T-helper 2 cell treated with Interferon-gamma antibody and Interleukin-4, amounts not matched to agents 100 ng/mL and 5 ng/mL, for 36 hours (primary cell): ENCODE results near the gene MGLL. TPM values are rescaled to one million over a fixed set of nuclear protein-coding genes. Genes with fewer than 3 reads are reported as not detected.

Experiments used
- intact Hi-C: fragments of 100-400 bp; cut with micrococcal nuclease; formaldehyde crosslinking; loops from one replicate; pipeline ENCODE4 v1.15.1; 2023
- total RNA-seq: library from RNA; stranded (reverse); gene quantifications from 2 replicates; pipeline ENCODE4 v1.2.3, GENCODE V29; 2022

Gene MGLL
- total RNA-seq, 1 donor from 2014 or later: 3.8 TPM

GRCh38 chr3:127835993-127836882, 13.9 kb upstream of the MGLL start:
- intact Hi-C loops: no loop called here

DNA sequence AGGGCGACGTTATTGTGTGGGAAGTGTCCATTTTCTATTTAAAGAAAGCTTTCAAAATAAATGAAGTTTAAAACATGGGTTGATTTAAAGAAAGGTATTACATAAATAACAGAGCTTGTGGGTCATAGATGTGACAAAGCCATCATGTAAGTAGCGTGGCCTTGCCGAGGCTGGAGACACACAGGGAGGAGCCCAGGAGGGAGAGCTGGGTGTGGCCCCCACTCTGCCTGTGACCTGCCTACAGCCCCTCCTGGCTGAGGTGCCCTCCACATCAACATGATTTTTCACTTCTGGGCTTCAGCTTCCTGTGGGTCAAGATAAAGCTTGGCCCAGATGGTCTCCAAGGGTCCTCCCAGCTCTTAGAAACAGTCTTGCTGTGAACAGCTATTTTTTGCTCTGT, 12.5 kb upstream of the MGLL start:
- intact Hi-C loops: loop anchor here (5.0 kb wide), 1 partner anchor 42 kb away; no protein-coding TSS in a partner anchor

DNA sequence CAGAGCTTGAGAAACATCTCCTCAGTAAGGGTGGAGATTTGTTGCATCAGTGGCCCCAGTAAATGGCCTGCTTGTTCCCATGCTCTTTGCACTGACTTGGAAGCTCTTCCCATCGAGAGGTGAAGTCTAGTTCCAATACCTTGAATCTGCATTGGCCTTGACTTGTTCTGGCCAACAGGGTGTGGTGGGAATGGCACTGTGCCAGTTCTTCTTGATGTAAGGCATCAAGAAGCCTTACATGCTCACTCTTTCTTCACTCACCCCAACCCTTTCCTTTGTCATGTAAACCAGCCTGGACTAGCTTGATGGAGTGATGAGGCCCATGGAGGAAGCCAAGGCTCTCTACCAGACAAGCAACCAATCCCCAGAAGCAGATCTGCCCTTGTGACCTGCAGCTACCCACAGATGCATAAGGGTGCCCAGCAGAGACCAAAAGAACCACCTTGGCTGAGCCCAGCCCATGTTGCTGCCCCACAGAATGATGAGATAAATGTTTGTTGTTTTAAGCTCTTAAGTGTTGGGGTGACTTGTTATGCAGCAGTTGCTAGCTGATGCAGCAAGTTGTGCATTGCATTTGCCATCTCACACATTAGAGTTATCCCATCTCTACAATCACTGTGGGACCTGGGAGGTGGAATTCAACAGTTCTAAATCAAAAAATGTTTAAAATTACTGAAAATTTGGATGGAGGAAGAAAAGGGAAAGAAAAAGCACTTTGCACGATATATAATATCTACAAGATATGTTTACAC, 11.1 kb upstream of the MGLL start:
- intact Hi-C loops: loop anchor here (2.0 to 5.0 kb wide), 2 partner anchors 41 to 259 kb away; no protein-coding TSS in a partner anchor

GRCh38 chr3:127831723-127832172, 9.4 kb upstream of the MGLL start:
- intact Hi-C loops: loop anchor here (2.0 to 5.0 kb wide), 3 partner anchors 39 to 257 kb away; no protein-coding TSS in a partner anchor

- intact Hi-C loops: no loop called here
These were observed 7.2 kb upstream of the MGLL start for GRCh38 chr3:127829537-127829936.

DNA sequence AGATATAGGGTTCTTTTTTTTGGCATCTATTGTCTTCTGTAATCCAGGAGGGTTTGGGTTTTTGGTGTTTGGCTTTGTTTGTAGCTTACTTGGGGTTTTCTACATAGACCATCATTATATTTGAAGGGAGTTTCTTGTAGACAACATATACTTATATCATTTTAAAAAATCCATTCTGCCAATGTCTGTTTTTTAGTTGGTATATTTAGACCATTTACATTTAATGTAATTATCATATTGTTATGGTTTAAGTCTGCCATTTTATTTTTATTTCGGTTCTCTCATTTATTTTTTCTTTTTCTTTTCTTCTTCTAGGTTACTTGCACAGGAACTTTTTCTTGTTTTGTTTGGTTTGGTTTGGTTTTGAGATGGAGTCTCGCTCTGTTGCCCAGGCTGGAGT, 5.5 kb upstream of the MGLL start:
- intact Hi-C loops: no loop called here

- intact Hi-C loops: no loop called here
These were observed 3.4 kb upstream of the MGLL start for GRCh38 chr3:127825756-127826155.

DNA sequence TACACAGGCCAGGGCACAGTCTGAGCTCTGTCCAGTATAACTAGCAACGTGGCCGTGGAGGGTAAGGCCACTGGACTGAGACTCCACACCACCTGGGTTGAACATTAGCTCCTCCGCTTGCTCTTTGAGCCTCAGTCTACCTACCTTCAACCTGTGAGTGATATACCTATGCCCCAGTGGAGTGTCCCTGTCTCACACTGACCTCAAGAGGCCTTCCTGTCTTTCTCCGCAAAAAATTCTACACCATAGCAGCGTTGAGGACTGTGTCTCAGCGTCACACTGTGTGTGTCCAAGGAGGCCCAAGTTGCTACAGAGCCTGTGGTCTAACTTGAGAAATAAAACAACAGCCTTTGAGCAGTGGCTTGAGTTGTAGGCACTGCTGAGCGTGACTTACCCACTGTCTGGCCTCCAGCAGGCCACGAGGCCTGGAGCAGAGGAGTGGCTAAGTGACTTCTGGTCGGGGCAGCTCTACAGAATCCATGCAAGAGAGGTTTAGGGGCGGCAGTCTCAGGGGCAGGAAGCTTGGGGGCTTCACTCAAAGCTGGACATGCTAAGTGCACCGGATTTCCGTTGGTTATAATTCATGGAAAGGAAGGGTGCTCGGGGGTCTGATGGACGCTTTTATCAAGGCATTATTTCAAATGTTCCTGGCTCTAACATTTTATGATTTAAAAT, 2.0 kb upstream of the MGLL start:
- intact Hi-C loops: loop anchor here (5.0 kb wide), 2 partner anchors 152 to 228 kb away; partner anchors contain the start of genes ABTB1 and SEC61A1

DNA sequence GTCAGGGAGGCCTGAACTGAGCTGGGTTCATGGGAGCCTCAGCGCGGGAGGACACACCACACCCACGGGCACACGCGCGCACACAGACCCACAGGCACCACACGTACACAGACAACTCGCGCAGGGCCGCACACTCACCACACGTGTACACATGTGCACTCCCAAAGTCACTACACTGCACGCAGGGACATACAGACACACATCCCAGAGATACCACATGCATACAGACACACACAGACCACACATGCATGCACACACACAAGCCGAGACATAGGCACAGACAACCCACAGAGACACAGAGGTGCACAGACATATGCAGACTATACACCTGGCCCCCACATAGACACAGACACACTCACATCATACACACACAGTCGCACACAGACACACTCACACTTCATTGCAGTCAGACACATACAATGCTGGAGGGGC, 1.1 kb upstream of the MGLL start:
- intact Hi-C loops: loop anchor here (2.0 to 5.0 kb wide), 3 partner anchors 151 to 229 kb away; partner anchors contain the start of genes ABTB1, MCM2 and SEC61A1

DNA sequence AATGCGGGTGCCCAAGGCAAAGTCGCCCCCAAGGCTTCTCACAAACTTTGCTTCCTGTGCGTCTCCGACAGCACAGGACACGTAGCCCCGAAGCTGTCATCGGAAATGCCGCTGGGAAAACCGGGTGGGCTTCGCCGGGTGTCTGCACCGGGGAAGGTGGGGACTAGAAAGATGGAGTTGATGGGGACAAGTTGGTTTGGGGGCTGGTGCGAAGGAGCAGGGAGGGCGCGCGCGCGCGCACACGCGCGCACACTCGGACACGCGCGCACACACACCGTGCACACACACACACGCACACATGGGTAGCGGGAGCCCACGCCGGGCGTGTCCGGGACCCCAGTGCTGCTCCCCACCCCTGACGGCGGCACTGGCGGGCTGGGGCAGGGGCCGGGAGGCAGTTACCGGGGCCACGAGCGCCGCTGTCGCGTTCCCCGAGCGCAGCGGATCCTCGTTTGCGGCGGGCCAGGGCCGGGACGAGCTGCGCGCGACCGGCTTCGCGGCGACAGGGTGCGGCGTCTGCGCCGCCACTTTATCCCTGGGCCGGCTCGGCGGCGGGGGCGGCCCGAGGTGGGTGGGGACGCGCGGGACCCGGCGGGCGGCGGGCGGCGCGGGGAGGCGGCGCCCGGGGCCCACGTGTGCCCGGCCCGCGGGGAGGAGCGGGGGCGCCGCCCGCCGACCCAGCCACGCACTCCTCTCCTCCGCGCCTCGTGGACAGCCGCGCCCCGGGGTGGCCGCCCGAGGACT, 539 bp upstream of the MGLL start:
- intact Hi-C loops: loop anchor here (2.0 to 5.0 kb wide), 3 partner anchors 151 to 229 kb away; partner anchors contain the start of genes ABTB1, MCM2 and SEC61A1

DNA sequence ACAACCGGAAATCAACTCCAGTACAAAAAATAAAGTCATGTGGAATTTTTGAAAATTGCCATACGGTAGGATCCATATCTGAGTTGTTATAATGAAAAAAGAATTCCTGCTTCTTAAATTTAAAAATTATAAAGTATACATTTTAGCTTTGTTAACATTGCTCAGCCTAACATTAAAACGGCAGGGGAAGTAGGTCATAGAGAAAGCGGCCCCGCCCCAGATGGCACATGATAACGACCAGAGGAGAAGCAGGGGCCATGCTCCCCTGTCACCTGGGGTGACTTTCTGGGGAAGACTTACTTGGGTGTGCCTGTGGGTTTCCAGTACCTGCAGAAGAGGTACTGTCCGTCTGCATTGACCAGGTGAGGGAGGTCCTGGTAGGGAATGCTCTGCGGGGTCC, 921 bp downstream of the MGLL start:
- intact Hi-C loops: loop anchor here (5.0 kb wide), 2 partner anchors 149 to 231 kb away; partner anchors contain the start of genes ABTB1 and SEC61A1

DNA sequence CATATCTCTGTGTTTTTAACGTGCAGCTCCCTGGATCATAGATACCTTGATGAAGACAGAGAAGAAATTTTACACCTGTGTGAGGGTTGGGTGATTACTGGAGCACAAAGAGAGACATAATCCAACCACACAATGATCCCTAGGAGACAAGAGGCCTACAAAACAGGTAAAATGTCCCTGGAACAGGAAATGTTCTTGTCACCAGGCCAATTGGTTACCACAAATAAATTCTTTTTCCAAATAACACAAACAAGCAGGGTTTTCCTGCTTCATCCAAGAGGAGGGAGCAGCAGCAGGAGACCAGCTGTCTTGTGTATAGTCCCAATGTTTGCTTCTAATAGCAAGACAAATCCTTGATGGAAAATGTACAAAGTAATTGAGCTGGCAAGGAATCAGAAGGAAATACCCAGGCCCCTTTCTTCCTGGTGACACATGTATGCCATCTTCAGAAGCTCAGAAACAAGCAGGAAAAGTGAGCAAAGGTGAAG, 1.4 kb downstream of the MGLL start:
- intact Hi-C loops: loop anchor here (5.0 kb wide), 2 partner anchors 149 to 231 kb away; partner anchors contain the start of genes ABTB1 and SEC61A1

DNA sequence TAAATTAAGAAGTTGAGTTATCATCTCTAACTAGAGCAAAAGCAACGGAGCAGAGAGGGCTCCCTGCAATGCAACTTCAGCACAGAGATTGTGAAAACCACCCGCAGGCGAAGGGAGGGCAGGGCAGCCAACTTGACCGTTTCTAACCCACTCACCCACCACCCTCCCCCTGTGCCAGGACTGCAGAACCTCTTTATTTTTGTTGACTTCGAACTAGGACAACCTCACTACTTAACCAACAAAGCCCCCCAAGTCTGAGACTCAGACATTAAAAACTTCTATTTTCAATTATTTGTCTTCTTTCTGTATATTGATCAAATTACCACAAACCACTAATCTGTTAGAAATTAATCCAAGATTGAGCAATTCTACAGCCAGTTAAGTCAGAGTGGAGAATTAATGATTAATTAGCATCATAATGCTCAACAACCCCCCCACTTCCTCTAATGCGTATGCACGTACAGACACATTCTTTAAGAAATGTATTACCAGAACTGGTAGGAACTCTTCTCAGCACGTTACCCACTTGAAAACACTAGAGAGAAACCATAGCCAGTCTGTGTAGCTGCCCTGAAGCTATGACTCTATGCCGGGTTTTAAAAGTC, 2.0 kb downstream of the MGLL start:
- intact Hi-C loops: loop anchor here (5.0 kb wide), 2 partner anchors 148 to 232 kb away; partner anchors contain the start of genes ABTB1 and SEC61A1

DNA sequence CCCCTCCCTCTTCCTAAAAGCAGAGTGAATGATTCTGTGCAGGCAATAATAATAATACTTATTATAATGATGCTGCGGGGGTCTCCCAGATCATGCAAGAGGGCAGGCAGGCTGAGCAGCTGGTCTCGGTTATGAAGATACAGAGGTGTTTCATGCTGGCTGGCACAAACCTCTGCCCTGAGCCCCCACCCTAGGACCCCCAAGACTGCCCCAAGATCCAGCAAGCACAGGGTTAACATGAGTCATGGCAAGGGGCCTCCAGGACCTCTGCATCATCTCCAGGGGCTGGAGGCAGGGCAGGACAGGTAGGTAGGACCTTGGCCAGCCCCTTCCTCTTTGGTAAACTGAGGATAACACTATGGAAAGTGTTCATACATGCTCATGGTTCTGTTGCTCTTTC, 2.7 kb downstream of the MGLL start:
- intact Hi-C loops: loop anchor here (5.0 kb wide), 2 partner anchors 147 to 233 kb away; partner anchors contain the start of genes ABTB1 and SEC61A1

DNA sequence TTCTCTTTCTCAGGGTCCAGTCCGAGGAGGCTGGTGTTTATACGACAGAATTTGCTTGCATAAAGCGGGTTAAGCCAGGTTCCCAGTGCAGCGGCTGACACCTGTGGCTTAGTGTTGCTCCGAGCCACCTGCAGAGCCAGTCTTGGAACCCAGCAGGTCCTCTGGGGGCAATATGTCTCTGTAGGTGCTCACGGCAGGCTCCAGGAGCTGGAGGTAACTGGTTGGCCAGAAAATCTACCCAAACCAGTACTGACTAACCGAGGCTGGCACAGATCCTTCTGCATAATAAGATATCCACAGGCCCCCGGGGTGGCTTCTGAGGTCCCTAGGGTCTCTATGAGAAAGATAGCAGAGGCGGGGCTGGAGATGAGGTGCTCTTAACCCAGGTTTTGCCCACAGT, 3.2 kb downstream of the MGLL start:
- intact Hi-C loops: no loop called here

GRCh38 chr3:127817406-127817841, 4.9 kb downstream of the MGLL start:
- intact Hi-C loops: no loop called here

DNA sequence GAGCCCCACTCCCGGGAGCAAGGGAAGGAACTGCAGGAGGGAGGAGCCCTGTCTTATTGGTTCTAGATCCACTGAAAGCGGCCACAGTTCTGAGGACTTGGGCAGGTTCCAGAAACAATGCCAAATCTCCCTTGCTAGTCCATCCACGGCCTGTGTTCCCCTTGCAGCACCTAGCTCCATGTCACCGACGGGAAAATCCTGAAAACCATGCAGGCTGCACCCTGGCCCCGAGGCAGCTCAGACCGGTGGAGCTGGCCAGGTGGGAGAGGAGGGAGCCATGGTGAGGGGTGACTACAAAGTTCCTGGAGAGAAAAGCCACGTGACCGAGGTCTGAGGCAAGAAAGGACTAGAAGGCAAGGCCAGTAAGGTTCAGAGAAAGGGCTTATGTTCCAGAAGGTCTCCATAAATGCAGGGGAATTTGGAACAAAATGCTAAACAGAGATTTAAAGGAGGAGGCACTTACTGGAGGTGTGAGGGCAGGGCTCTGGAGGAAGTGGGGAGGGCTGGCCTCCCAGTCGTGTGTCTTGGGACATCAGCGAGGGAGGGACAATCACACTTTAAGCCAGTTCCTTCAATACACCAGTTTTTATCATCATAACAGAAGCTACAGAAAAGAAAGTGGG, 5.4 kb downstream of the MGLL start:
- intact Hi-C loops: no loop called here

- intact Hi-C loops: no loop called here
These were observed 6.4 kb downstream of the MGLL start for GRCh38 chr3:127815641-127816605.
